ENCODE data around the gene MPRIP.

The MPRIP gene

GRCh38 chr17:17161121-17161520, 118.9 kb downstream of the MPRIP start:
- H3K4me3 ChIP-seq (ENCODE audit: low read depth, low read length): no peak overlapping the region

- H3K4me3 ChIP-seq (ENCODE audit: low read depth, low read length): no peak overlapping the region
Measured at GRCh38 chr17:17161759-17162158, 119.5 kb downstream of the MPRIP start.

- H3K4me3 ChIP-seq (ENCODE audit: low read depth, low read length): no peak overlapping the region
Measured at GRCh38 chr17:17164156-17164555, 121.9 kb downstream of the MPRIP start.

- no peak overlapping the region for H3K4me3 ChIP-seq (ENCODE audit: low read depth, low read length)
Measured at GRCh38 chr17:17164676-17165075, 122.4 kb downstream of the MPRIP start.

- no peak overlapping the region for H3K4me3 ChIP-seq (ENCODE audit: low read depth, low read length)
Measured at GRCh38 chr17:17165666-17166308, 123.5 kb downstream of the MPRIP start.

- no peak overlapping the region for H3K4me3 ChIP-seq (ENCODE audit: low read depth, low read length)
Measured at GRCh38 chr17:17166446-17166845, 124.2 kb downstream of the MPRIP start.

GRCh38 chr17:17167356-17167755, 125.1 kb downstream of the MPRIP start:
- H3K4me3 ChIP-seq (ENCODE audit: low read depth, low read length): no peak overlapping the region

GRCh38 chr17:17167986-17168385, 125.7 kb downstream of the MPRIP start:
- no peak overlapping the region for H3K4me3 ChIP-seq (ENCODE audit: low read depth, low read length)

GRCh38 chr17:17168401-17168800, 126.1 kb downstream of the MPRIP start:
- H3K4me3 ChIP-seq (ENCODE audit: low read depth, low read length): no peak overlapping the region

- H3K4me3 ChIP-seq (ENCODE audit: low read depth, low read length): no peak overlapping the region
Measured at GRCh38 chr17:17169396-17169795, 127.1 kb downstream of the MPRIP start.

GRCh38 chr17:17170346-17170985, 128.2 kb downstream of the MPRIP start:
- H3K4me3 ChIP-seq (ENCODE audit: low read depth, low read length): no peak overlapping the region

- H3K4me3 ChIP-seq (ENCODE audit: low read depth, low read length): no peak overlapping the region
Measured at GRCh38 chr17:17171186-17171585, 128.9 kb downstream of the MPRIP start.

GRCh38 chr17:17172001-17172939, 130.0 kb downstream of the MPRIP start:
- H3K4me3 ChIP-seq (ENCODE audit: low read depth, low read length): no peak overlapping the region

- no peak overlapping the region for H3K4me3 ChIP-seq (ENCODE audit: low read depth, low read length)
Measured at GRCh38 chr17:17172990-17173389, 130.7 kb downstream of the MPRIP start.

GRCh38 chr17:17173921-17174320, 131.7 kb downstream of the MPRIP start:
- H3K4me3 ChIP-seq (ENCODE audit: low read depth, low read length): no peak overlapping the region

- H3K4me3 ChIP-seq (ENCODE audit: low read depth, low read length): no peak overlapping the region
Measured at GRCh38 chr17:17175340-17175739, 133.1 kb downstream of the MPRIP start.

- H3K4me3 ChIP-seq (ENCODE audit: low read depth, low read length): no peak overlapping the region
Measured at GRCh38 chr17:17175917-17176316, 133.7 kb downstream of the MPRIP start.

GRCh38 chr17:17176341-17176740, 134.1 kb downstream of the MPRIP start:
- no peak overlapping the region for H3K4me3 ChIP-seq (ENCODE audit: low read depth, low read length)

- no peak overlapping the region for H3K4me3 ChIP-seq (ENCODE audit: low read depth, low read length)
Measured at GRCh38 chr17:17177176-17177575, 134.9 kb downstream of the MPRIP start.

- no peak overlapping the region for H3K4me3 ChIP-seq (ENCODE audit: low read depth, low read length)
Measured at GRCh38 chr17:17179371-17179827, 137.1 kb downstream of the MPRIP start.

- H3K4me3 ChIP-seq (ENCODE audit: low read depth, low read length): no peak overlapping the region
Measured at GRCh38 chr17:17180141-17180603, 137.9 kb downstream of the MPRIP start.
